GM10248 (cell line): ENCODE results near the gene NTRK3.

Experiments
- CTCF ChIA-PET: fragments of 300-600 bp; sonication (Branson Sonifier 250); formaldehyde crosslinking; extraction: SDS; loops from one replicate; lab custom pipeline; 2021; ENCODE audit warnings: antibody characterized with exemption; lab: Yijun Ruan, JAX
- POLR2A ChIA-PET: fragments of 350-650 bp; sonication (Branson Sonifier 250); formaldehyde crosslinking; extraction: SDS; loops from one replicate; lab custom pipeline; 2020; ENCODE audit warnings: antibody characterized with exemption; lab: Yijun Ruan, JAX
- DNase-seq: peaks from one replicate; pipeline ENCODE4 v3.0.0; 2012; ENCODE audit errors: extremely low spot score
- CTCF ChIP-seq: IDR thresholded peaks from 2 replicates; pipeline ENCODE4 v1.5.1; 2012; ENCODE audit warnings: mild to moderate bottlenecking, low read depth; ENCODE audit errors: extremely low read depth, missing control alignments, control extremely low read depth

Gene NTRK3

GRCh38 chr15:87976552-87976951 is 280.0 kb downstream of the NTRK3 start:
- ChIA-PET POLR2A (no interaction called here), CTCF (interaction anchor here (1.2 kb wide), 1 partner anchor 9 kb away, joined by 3 read pairs; no protein-coding TSS in a partner anchor)
- DNase-seq: no peak
- no peak for TF ChIP-seq CTCF

GRCh38 chr15:87973501-87974215 is 282.9 kb downstream of the NTRK3 start:
- POLR2A ChIA-PET: no interaction called here
- no peak for TF ChIP-seq CTCF
- CTCF ChIA-PET: interaction anchor here (1.3 to 2.3 kb wide), 3 partner anchors 9 to 14 kb away, joined by 3 to 7 read pairs (median 4); no protein-coding TSS in a partner anchor

GRCh38 chr15:87971076-87971475 is 285.5 kb downstream of the NTRK3 start:
- TF ChIP-seq CTCF: no peak
- ChIA-PET CTCF (interaction anchor here (1.3 kb wide), 1 partner anchor 8 kb away, joined by 4 read pairs; no protein-coding TSS in a partner anchor), POLR2A (no interaction called here)
- no peak for DNase-seq

More at GRCh38 chr15:87973501-87974215, 282.9 kb downstream of the NTRK3 start:
- no peak for DNase-seq

- DNase-seq: no peak
- ChIA-PET CTCF (no interaction called here), POLR2A (no interaction called here)
- no peak for TF ChIP-seq CTCF
Observed at GRCh38 chr15:87967951-87968350, 288.6 kb downstream of the NTRK3 start.

- POLR2A ChIA-PET: no interaction called here
- CTCF ChIA-PET: no interaction called here
- TF ChIP-seq CTCF: no peak
- no peak for DNase-seq
Observed at GRCh38 chr15:87965304-87965703, 291.2 kb downstream of the NTRK3 start.

GRCh38 chr15:87962428-87962827 is 294.1 kb downstream of the NTRK3 start:
- no peak for DNase-seq
- CTCF ChIA-PET: interaction anchor here (1.0 kb wide), 1 partner anchor 9 kb away, joined by 4 read pairs; no protein-coding TSS in a partner anchor
- TF ChIP-seq CTCF: no peak
- POLR2A ChIA-PET: no interaction called here
